HG03108 (cell line): ENCODE measurements around the gene GATA3.

Experiments used
- ATAC-seq: cut with Tn5 transposase; IDR thresholded peaks from one replicate; pipeline ENCODE4 v1.9.1; 2021; ENCODE audit warnings: moderate library complexity; ENCODE audit not compliant: unreplicated experiment

Gene GATA3

GRCh38 chr10:8063128-8063908 lies 8.8 kb downstream of the GATA3 start:
- ATAC-seq = no peak

- no peak for ATAC-seq
Measured at GRCh38 chr10:8063935-8064334, 9.4 kb downstream of the GATA3 start.

DNA sequence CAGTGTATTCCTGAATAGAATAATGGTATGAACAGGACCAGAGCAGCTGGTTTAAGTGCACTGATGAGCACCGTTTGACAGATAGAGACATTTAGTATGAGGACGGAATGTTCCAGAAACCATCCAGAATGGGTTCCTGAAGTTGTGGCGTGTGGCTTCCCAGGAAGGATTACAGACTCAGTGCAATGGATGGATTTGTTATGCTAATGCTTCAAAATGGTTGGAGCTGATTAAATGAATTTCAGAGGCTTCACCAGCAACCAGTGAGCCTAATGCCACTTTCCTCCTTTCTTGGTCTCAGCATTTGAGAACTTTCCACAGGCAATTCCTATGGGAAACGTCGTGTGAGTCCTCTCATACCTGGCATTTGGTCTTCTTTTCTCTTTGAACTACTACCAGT lies 9.9 kb downstream of the GATA3 start:
- no peak for ATAC-seq

DNA sequence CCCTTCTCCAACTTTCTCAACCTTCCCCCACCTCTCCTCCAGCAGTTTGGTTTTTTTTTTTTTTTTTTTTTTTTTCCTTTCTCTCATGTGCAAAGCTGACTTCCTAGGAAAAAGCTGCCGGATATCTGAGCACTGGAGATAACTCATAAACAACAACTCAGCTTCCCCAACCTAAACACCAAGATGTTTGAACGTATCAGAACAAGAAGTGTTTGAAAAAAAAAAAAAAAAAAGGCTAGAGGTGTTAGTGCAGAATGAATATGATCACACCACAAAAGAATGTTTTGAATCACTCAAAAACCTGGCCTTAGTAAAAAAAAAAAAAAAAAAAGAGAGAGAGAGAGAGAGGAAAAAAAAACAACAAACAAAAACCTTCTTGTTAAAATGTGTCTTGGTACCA lies 11.2 kb downstream of the GATA3 start:
- ATAC-seq = no peak

GRCh38 chr10:8066124-8066523 lies 11.6 kb downstream of the GATA3 start:
- ATAC-seq = no peak

DNA sequence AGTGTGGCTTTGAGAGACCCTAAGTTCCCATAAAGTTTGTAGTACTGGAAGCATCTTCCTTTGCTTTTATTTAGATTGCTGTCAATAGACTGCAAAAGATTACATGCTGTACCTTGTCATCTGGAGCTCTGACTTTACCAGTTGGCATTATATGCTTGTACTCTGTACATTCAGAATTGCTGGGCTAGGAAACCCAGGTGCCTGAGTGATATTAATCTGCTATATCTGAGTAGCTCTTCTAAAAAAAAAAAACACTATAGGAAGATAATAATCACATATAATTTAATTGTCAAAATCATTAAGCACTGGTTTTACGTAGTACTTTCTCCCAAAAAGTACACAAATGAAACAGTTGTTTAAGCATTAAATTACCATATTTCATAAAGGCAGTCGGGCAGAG lies 12.3 kb downstream of the GATA3 start:
- ATAC-seq = no peak

DNA sequence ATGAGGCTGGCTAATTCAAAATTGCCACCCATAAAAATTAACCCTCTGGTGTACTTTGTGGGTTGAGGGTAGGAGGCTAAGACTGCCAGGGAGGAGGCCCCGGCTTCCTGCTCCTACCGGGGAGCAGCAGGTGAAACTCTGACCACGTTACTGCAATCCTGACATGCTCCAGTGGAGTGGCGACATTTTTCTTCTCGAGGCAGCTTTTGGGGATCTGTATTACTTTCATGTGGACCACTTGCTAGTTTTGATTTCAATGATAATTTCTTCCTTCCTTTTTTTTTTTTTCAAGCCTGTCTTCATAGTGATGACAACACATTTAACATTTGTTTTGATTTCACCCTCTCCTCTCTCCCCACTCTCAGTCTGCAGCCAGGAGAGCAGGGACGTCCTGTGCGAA lies 14.6 kb downstream of the GATA3 start:
- no peak for ATAC-seq

GRCh38 chr10:8069627-8070026 lies 15.1 kb downstream of the GATA3 start:
- no peak for ATAC-seq

GRCh38 chr10:8070440-8070839 lies 16.0 kb downstream of the GATA3 start:
- ATAC-seq = no peak

- no peak for ATAC-seq
Measured at GRCh38 chr10:8071006-8071405, 16.5 kb downstream of the GATA3 start.

DNA sequence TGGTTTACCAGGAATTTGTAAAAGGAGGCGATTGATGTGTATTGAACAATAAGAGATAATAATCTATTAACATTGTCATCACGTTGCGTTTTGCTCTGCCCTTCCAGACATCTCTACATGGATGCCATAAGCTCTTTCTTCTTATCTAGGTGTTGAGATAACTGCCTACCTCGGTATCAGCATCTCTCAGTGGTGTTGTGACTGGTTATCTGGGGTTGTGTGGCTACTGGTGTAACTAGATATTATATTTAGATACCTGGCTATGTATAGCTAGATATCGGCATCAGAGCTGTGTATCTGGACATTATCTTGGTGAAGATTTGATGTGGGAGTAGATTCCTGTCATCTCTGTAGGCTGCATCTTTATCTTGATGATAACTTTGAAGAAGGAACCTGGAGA lies 17.2 kb downstream of the GATA3 start:
- no peak for ATAC-seq

- no peak for ATAC-seq
Measured at GRCh38 chr10:8072211-8072610, 17.7 kb downstream of the GATA3 start.

DNA sequence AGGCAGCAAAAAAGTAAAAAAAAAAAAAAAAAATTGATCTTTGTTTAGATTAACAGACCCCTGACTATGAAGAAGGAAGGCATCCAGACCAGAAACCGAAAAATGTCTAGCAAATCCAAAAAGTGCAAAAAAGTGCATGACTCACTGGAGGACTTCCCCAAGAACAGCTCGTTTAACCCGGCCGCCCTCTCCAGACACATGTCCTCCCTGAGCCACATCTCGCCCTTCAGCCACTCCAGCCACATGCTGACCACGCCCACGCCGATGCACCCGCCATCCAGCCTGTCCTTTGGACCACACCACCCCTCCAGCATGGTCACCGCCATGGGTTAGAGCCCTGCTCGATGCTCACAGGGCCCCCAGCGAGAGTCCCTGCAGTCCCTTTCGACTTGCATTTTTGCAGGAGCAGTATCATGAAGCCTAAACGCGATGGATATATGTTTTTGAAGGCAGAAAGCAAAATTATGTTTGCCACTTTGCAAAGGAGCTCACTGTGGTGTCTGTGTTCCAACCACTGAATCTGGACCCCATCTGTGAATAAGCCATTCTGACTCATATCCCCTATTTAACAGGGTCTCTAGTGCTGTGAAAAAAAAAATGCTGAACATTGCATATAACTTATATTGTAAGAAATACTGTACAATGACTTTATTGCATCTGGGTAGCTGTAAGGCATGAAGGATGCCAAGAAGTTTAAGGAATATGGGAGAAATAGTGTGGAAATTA lies 19.4 kb downstream of the GATA3 start:
- ATAC-seq = no peak

GRCh38 chr10:8074881-8075280 lies 20.4 kb downstream of the GATA3 start:
- ATAC-seq = no peak

- no peak for ATAC-seq
Measured at GRCh38 chr10:8075282-8076260, 21.1 kb downstream of the GATA3 start.

GRCh38 chr10:8076933-8077332 lies 22.4 kb downstream of the GATA3 start:
- ATAC-seq = no peak

DNA sequence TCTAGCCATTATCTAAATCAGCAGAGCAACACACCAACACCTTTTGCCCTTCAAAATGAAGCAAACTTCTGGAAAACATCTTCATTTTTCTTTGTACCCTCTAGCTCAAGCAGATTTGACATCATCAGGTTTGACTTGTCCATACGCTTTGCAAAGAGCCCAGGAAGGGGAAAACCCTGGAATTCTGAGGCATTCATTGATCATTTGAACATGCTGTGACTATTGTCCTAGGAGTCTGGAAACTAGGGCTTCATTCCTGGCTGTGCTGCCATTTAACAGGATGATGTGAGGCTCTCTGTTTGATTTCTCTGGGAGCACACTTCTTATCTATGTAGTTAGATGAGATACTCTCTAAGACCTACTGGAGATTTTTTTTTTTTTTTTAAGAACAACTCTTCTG lies 23.5 kb downstream of the GATA3 start:
- ATAC-seq = no peak

- no peak for ATAC-seq
Measured at GRCh38 chr10:8079126-8079525, 24.6 kb downstream of the GATA3 start.

DNA sequence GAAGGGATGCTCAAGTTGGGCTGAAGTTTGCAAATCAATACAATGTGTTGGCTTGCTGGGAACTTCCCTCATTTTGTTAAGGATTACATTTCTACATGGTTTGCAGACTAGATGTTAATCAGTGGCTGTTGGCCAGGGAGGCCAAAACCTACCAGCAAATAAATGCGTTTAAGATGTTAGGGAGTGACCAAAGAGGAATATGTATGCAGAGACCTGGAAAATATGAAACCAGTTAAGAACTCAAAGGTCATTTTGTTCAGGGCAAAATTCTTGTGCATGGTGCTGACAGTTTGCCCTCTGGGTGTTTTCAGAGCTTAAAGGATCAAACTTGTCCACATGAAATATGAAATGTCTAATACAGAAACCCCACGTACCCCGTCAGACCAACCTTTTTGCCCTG lies 30.3 kb downstream of the GATA3 start:
- ATAC-seq = no peak

DNA sequence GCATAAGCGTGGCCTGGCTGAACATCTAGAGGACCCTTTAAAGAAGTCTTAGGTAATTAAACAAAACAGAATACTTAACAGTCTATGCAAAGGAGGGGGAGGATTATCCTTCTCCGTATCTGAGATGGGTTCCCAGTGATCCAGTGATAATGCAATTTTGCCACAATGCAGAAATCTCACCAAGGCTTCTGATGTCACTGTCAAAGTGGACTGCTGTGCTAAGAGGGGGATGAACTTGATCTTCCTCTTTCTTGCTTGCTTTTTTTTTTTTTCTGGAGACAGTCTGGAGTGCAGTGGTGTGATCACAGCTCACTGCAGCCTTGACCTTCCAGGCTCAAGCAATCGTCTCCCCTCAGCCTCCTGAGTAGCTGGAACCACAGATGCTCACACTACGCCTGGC lies 30.8 kb downstream of the GATA3 start:
- no peak for ATAC-seq

DNA sequence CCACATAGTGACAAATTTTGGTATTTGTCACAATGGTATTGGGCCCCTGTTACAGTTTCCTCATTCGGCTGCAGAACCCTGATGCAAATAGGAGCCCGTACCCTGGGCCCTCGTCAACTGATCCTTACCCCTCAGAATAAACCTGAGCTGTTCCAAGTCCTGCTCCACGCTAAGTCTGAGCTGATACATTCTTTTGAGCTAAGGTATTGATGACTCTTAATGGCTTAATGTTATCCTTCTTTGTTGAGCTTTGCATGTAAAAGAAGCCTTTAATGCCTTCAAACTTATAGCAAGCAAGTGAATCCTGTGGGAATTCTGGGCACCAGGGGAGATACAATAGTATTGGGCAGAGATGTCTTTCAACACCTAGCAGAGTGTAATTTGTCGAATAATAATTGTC lies 31.8 kb downstream of the GATA3 start:
- ATAC-seq = no peak
